MM.1S (cell line): Measurements from ENCODE around the gene ABCG4.

Experiments used
- DNase-seq: peaks from one replicate; pipeline ENCODE4 v3.0.0-alpha.2; 2015
- H2AFZ ChIP-seq: fragments of 300-600 bp; sonication (generic); 2 replicates; pipeline ENCODE4 v1.6.0; 2016; ENCODE audit warnings: antibody characterized with exemption, low read length
- H3F3A ChIP-seq: fragments of 300-600 bp; sonication (generic); 2 replicates; pipeline ENCODE4 v1.6.1; 2016; ENCODE audit warnings: mild to moderate bottlenecking, antibody characterized with exemption, low read length, moderate library complexity, mixed read lengths; ENCODE audit not compliant: insufficient read depth
- H3K27ac ChIP-seq: fragments of 300-600 bp; sonication (generic); 2 replicates; pipeline ENCODE4 v1.5.1; 2016; ENCODE audit warnings: mild to moderate bottlenecking, low read length
- H3K27me3 ChIP-seq: fragments of 300-600 bp; sonication (generic); replicated peaks from 2 replicates; pipeline ENCODE4 v1.6.0; 2016; ENCODE audit warnings: low read length; ENCODE audit not compliant: insufficient read depth
- H3K36me3 ChIP-seq: fragments of 300-600 bp; sonication (generic); replicated peaks from 2 replicates; pipeline ENCODE4 v1.6.1; 2016; ENCODE audit warnings: mild to moderate bottlenecking, low read length, mixed read lengths; ENCODE audit not compliant: insufficient read depth
- H3K4me1 ChIP-seq: fragments of 300-600 bp; sonication (generic); 2 replicates; pipeline ENCODE4 v1.6.1; 2016; ENCODE audit warnings: low read length, mixed read lengths
- H3K4me2 ChIP-seq: fragments of 300-600 bp; sonication (generic); 2 replicates; pipeline ENCODE4 v1.6.0; 2016; ENCODE audit warnings: low read depth, low read length
- H3K4me3 ChIP-seq: fragments of 300-600 bp; sonication (generic); 2 replicates; pipeline ENCODE4 v1.5.1; 2016; ENCODE audit warnings: low read length, mixed read lengths
- H3K79me2 ChIP-seq: fragments of 300-600 bp; sonication (generic); 2 replicates; pipeline ENCODE4 v1.6.1; 2016; ENCODE audit warnings: mixed run types, low read length, mixed read lengths
- H3K9ac ChIP-seq: fragments of 300-600 bp; sonication (generic); 2 replicates; pipeline ENCODE4 v1.6.1; 2016; ENCODE audit warnings: low read length, mixed read lengths
- H3K9me2 ChIP-seq: fragments of 300-600 bp; sonication (generic); replicated peaks from 2 replicates; pipeline ENCODE4 v1.6.1; 2016; ENCODE audit warnings: mild to moderate bottlenecking, low read length, mixed read lengths; ENCODE audit not compliant: insufficient read depth
- H3K9me3 ChIP-seq: fragments of 300-600 bp; sonication (generic); replicated peaks from 2 replicates; pipeline ENCODE4 v1.6.1; 2016; ENCODE audit warnings: mild to moderate bottlenecking, low read length, mixed read lengths; ENCODE audit not compliant: insufficient read depth
- H4K20me1 ChIP-seq: fragments of 300-600 bp; sonication (generic); 2 replicates; pipeline ENCODE4 v1.6.1; 2016; ENCODE audit warnings: mild to moderate bottlenecking, low read length, moderate library complexity, mixed read lengths; ENCODE audit not compliant: insufficient read depth
- EZH2 ChIP-seq: fragments of 300-600 bp; sonication (generic); optimal IDR thresholded peaks from 2 replicates; pipeline ENCODE3; 2017; ENCODE audit warnings: low read depth, mild to moderate bottlenecking, antibody characterized with exemption, low read length, mixed read lengths
- EZH2phosphoT487 ChIP-seq: fragments of 300-600 bp; sonication (generic); IDR thresholded peaks from 2 replicates; pipeline ENCODE4 v1.6.1; 2018; ENCODE audit warnings: antibody characterized with exemption, low read length
- TF ChIP-seq, protein P1 (sequence below): fragments of 300-600 bp; sonication (generic); IDR thresholded peaks from 2 replicates; pipeline ENCODE4 v1.5.1; 2016; ENCODE audit warnings: antibody characterized with exemption, low read length, mixed read lengths

ABCG4 gene

DNA sequence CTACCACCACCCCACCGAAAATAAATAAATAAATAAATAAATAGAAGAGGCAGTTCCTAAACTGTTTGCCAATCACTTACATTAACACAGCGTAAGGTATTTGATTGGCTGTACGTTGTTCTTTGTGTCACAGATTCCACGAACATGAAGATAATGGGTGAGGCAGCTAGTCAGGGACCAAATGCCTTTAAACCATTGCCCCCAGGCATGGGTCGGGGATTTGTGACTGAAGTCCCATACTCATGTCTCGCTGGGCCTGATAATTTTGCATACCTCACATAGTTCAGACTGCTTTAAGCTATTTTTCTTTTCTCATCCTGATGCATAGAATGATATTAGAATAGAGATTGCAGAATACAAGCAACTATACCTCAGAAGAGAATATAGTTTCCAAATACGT is 53.7 kb downstream of the ABCG4 start:
- no peaks in the 10 kb centered on the region for H3K36me3 ChIP-seq
- H4K20me1 ChIP-seq, result no peaks in the 10 kb centered on the region
- no peak for DNase-seq
- peaks cover 8% of the 10 kb centered on the region; the same call in 1 of the 2 replicates for H3K4me1 ChIP-seq
- H3K27ac ChIP-seq, result no peak overlapping the region
- H3K79me2 ChIP-seq, result peaks cover 13% of the 10 kb centered on the region
- no peak overlapping the region for H3K9ac ChIP-seq
- H3K4me2 ChIP-seq, result no peak overlapping the region
- no peak overlapping the region for H3K4me3 ChIP-seq
- H3K9me3 ChIP-seq, result no peaks in the 10 kb centered on the region
- peaks cover 6% of the 10 kb centered on the region; the same call in 1 of the 2 replicates for H3F3A ChIP-seq
- no peaks in the 10 kb centered on the region for H3K27me3 ChIP-seq
- TF ChIP-seq EZH2phosphoT487 (no peak), EZH2 (no peak)
- TF ChIP-seq, protein P1, sequence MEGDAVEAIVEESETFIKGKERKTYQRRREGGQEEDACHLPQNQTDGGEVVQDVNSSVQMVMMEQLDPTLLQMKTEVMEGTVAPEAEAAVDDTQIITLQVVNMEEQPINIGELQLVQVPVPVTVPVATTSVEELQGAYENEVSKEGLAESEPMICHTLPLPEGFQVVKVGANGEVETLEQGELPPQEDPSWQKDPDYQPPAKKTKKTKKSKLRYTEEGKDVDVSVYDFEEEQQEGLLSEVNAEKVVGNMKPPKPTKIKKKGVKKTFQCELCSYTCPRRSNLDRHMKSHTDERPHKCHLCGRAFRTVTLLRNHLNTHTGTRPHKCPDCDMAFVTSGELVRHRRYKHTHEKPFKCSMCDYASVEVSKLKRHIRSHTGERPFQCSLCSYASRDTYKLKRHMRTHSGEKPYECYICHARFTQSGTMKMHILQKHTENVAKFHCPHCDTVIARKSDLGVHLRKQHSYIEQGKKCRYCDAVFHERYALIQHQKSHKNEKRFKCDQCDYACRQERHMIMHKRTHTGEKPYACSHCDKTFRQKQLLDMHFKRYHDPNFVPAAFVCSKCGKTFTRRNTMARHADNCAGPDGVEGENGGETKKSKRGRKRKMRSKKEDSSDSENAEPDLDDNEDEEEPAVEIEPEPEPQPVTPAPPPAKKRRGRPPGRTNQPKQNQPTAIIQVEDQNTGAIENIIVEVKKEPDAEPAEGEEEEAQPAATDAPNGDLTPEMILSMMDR, result no peak
- H2AFZ ChIP-seq, result no peak overlapping the region
- H3K9me2 ChIP-seq, result no peaks in the 10 kb centered on the region

DNA sequence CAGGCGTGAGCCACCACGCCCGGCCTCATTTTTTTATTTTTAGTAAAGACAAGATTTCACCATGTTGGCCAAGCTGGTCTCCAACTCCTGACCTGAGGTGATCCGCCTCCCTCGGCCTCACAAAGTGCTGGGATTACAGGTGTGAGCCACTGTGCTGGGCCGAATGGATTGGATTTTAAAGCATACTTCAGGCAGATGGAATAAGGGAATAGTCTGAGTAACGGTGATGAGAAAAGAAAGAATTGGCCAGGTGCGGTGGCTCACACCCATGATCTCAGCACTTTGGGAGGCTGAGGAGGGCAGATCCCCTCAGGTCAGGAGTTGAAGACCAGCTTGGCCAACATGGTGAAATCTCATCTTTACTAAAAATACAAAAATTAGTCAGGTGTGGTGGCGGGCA is 55.2 kb downstream of the ABCG4 start:
- Histone ChIP-seq H3K79me2 (peaks cover 28% of the 10 kb centered on the region), H3K4me1 (peaks cover 8% of the 10 kb centered on the region; the same call in 1 of the 2 replicates), H3K9me3 (no peaks in the 10 kb centered on the region), H4K20me1 (no peaks in the 10 kb centered on the region), H3K9me2 (no peaks in the 10 kb centered on the region), H3K27me3 (no peaks in the 10 kb centered on the region), H3K36me3 (no peaks in the 10 kb centered on the region), H2AFZ (no peak overlapping the region), H3K9ac (no peak overlapping the region), H3F3A (peaks cover 6% of the 10 kb centered on the region; the same call in 1 of the 2 replicates), H3K27ac (no peak overlapping the region), H3K4me3 (no peak overlapping the region), H3K4me2 (no peak overlapping the region)
- TF ChIP-seq EZH2phosphoT487 (no peak), EZH2 (no peak)
- TF ChIP-seq, protein P1, result no peak
- no peak for DNase-seq

DNA sequence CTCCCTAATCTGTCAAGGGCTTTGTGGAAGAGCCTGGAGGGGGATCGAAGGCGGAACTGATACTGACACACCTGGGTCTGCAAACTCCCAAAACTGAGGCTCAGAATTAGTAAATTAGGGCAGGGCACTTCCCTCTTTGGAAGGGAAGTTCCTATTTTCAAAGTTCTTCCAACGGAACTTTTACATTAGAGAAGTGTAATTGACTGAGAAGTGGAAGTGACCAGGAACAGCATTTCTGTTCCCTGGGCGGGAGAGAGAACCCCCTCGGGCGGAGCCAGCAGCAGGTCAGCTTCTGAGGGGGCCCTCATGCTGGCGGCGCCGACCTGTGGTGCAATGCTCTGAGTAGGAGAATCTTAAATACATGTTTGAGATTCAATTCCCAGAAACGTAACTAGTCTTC is 56.2 kb downstream of the ABCG4 start:
- peak overlapping the region; percentile 100 for H3K4me3 ChIP-seq
- no peaks in the 10 kb centered on the region for H3K36me3 ChIP-seq
- H2AFZ ChIP-seq, result peak overlapping the region; percentile 95
- no peak overlapping the region; the same call in 1 of the 2 replicates for H3K27ac ChIP-seq
- H3K9ac ChIP-seq, result peak overlapping the region; percentile 60; the same call in 1 of the 2 replicates
- no peaks in the 10 kb centered on the region for H4K20me1 ChIP-seq
- H3K9me2 ChIP-seq, result no peaks in the 10 kb centered on the region
- no peak for DNase-seq
- peaks cover 8% of the 10 kb centered on the region; the same call in 1 of the 2 replicates for H3K4me1 ChIP-seq
- H3K79me2 ChIP-seq, result peaks cover 39% of the 10 kb centered on the region
- H3K4me2 ChIP-seq, result peak overlapping the region; percentile 97
- H3K27me3 ChIP-seq, result no peaks in the 10 kb centered on the region
- no peak for TF ChIP-seq EZH2
- TF ChIP-seq EZH2phosphoT487, result no peak
- TF ChIP-seq, protein P1, result no peak
- no peaks in the 10 kb centered on the region for H3K9me3 ChIP-seq
- H3F3A ChIP-seq, result peaks cover 6% of the 10 kb centered on the region; the same call in 1 of the 2 replicates
